ENCODE data around the gene CELSR2.

CELSR2 gene

DNA sequence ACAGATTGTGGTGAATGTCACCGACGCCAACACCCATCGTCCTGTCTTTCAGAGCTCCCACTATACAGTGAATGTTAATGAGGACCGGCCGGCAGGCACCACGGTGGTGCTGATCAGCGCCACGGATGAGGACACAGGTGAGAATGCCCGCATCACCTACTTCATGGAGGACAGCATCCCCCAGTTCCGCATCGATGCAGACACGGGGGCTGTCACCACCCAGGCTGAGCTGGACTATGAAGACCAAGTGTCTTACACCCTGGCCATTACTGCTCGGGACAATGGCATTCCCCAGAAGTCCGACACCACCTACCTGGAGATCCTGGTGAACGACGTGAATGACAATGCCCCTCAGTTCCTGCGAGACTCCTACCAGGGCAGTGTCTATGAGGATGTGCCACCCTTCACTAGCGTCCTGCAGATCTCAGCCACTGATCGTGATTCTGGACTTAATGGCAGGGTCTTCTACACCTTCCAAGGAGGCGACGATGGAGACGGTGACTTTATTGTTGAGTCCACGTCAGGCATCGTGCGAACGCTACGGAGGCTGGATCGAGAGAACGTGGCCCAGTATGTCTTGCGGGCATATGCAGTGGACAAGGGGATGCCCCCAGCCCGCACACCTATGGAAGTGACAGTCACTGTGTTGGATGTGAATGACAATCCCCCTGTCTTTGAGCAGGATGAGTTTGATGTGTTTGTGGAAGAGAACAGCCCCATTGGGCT, 3.0 kb downstream of the CELSR2 start:
- no peak for DNase-seq

DNA sequence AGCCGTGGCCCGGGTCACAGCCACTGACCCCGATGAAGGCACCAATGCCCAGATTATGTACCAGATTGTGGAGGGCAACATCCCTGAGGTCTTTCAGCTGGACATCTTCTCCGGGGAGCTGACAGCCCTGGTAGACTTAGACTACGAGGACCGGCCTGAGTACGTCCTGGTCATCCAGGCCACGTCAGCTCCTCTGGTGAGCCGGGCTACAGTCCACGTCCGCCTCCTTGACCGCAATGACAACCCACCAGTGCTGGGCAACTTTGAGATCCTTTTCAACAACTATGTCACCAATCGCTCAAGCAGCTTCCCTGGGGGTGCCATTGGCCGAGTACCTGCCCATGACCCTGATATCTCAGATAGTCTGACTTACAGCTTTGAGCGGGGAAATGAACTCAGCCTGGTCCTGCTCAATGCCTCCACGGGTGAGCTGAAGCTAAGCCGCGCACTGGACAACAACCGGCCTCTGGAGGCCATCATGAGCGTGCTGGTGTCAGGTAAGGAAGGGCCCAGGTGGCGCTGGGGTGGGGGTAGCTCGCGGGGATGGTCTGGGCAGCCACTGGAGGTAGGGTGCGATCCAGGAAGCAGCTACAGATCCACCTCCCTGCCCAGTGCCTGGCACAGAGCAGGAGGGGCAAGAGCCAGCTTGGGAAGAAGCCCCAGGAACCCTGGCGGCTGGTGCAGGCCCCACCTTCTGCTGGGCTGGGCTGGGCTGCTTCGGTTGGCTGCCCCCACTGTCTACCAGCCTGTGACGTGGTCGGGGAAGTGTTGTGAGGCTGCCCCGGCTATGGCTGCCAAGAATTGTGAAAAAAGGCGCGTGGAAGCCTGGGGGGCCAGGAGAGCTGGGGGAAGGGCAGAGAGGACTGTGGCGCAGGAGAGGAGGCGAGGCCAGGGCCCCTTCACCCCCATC, 3.8 kb downstream of the CELSR2 start:
- DNase-seq = no peak

- no peak for DNase-seq
These were observed 4.7 kb downstream of the CELSR2 start for GRCh38 chr1:109253803-109254620.

- no peak for DNase-seq
These were observed 5.3 kb downstream of the CELSR2 start for GRCh38 chr1:109254621-109255096.

DNA sequence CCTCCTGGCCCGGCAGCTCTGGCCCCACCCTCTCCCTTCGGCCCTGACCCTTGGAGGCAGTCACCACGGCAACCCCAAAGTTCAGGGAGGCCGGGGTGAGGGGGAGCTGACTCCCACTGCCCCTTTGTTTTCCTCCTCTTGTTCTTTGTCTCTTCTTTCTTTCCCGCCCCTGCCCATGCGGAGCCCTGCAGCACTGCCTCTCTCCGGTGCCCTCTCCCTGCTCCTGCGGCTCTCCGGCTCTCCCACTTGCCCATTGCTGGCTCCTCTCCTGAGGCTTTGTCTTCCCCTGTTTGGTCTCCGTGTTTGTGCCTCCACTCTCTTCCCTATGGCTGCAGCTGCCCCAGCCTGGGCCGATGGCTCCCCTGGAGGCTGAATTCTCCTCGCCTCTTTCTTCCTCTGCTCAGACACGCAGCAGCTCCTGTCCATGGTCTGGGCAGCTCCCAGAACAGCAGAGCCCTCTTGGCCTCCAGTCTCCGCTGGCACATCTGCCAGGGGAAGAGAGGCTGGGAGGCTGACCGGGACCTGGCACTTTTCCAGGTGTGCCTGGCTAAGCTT, 5.8 kb downstream of the CELSR2 start:
- no peak for DNase-seq

DNA sequence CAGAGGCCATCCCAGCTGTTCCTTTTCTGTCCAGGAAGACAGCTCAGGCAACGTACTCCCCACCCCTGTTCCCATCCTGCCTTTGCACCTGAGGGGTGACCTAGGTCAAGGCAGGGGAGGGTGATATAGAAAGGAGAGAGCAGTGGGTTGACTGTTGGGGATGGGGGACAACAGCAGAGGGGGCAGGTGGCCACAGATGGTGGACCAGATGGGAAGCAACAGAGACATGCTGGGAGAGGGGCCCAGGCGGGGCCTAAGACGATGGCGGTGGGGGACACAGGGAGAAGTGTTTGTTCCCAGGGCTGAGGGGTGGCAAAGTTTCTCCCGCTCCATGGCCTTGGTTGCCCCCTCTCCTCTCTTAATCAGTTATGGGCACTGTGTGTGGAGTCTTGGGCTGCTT, 6.3 kb downstream of the CELSR2 start:
- no peak for DNase-seq

GRCh38 chr1:109256085-109256484, 6.7 kb downstream of the CELSR2 start:
- DNase-seq = no peak

- no peak for DNase-seq
These were observed 7.8 kb downstream of the CELSR2 start for GRCh38 chr1:109256971-109257681.

DNA sequence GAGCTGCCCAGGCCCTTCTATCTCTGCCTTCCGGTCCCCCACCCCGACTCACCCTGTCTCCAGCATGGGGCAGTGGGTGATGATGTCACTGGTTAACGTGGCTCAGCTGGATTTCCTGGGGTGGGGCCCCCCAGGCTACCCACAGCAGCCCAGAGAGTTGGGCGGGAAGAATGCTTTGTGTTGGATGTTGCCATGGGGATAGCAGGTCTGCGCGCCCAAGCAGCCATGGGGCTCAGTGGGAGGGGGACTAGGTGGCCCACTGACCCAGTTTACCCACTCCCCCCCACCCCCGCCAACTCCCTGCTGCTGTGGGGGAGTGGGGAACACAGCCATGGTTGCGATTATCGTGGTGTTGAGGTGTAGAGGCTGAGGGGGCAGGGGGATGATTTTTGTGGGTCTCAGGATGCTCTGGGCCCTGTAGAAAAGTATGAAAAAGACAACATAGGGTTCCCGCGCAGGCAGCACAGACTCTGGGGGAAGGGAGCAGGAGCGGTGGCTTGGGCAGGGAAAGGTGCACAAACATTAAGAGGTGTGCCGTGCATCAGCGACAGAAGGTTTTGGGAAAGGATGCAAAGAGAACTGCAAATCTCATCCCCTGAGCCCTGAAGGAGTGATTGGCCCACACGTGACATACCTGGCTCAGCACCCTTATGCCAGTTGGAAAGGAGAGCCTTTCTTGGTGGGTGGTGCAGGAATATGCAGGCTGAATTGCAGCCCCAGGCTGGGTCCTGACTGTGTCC, 8.5 kb downstream of the CELSR2 start:
- no peak for DNase-seq

- no peak for DNase-seq
These were observed 9.4 kb downstream of the CELSR2 start for GRCh38 chr1:109258481-109259466.

GRCh38 chr1:109259674-109260557, 10.6 kb downstream of the CELSR2 start:
- DNase-seq = no peak

DNA sequence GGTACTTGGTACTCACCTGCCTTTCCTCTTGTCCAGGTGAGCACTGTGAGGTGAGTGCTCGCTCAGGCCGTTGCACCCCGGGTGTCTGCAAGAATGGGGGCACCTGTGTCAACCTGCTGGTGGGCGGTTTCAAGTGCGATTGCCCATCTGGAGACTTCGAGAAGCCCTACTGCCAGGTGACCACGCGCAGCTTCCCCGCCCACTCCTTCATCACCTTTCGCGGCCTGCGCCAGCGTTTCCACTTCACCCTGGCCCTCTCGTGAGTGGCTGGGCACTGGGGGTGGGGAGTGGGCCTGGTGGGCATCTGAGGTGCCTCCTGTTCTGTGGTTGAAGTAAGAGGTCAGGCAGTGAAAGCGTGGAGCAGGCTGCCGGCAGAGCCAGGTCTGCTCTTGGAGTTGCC, 11.7 kb downstream of the CELSR2 start:
- no peak for DNase-seq

- no peak for DNase-seq
These were observed 12.2 kb downstream of the CELSR2 start for GRCh38 chr1:109261578-109261977.

DNA sequence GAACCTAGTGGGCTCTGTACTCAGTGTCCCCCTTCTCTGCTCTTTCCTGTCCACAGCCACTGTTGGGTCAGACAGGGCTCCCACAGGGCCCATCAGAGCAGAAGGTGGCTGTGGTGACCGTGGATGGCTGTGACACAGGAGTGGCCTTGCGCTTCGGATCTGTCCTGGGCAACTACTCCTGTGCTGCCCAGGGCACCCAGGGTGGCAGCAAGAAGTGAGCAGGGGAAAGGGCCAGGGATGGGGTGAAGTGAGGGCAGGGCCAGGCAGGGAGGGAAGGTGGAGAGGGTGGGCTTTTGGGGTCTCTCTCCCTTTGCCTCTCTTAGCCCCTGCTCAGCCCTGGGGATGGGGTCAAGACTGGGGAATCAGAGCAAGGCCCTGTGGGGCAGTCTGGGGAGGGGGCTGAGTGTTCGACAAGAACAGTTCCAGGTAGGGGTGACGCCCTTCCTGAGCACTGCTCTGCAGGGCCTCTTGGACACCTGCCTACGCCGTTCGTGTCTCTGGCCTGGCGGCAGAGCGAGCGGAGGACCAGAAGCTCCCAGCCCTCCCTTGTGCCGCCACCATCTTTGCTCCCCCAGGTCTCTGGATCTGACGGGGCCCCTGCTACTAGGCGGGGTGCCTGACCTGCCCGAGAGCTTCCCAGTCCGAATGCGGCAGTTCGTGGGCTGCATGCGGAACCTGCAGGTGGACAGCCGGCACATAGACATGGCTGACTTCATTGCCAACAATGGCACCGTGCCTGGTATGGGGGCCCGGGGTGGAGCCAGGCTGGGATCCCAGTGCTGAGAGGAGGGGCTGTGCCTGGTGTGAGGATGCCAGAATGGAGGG, 13.1 kb downstream of the CELSR2 start:
- DNase-seq = no peak

DNA sequence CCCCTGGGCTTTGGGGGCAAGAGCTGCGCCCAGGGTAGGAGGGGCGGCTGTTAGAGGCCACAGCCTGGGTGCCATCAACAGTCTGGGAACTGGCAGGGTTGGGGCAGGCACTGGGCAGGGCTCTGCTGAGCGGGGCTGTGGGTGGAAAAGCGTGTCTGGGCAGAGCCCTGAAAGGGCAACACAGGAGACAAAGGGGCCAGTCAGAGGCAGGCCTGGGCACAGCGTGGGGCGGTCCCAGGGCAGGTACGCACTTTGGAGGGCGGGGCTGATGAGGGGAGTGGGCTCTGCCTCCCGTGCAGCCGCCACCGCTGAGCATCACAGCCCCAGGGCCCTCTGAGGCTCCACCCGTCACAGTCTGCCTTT, 13.9 kb downstream of the CELSR2 start:
- DNase-seq = no peak

DNA sequence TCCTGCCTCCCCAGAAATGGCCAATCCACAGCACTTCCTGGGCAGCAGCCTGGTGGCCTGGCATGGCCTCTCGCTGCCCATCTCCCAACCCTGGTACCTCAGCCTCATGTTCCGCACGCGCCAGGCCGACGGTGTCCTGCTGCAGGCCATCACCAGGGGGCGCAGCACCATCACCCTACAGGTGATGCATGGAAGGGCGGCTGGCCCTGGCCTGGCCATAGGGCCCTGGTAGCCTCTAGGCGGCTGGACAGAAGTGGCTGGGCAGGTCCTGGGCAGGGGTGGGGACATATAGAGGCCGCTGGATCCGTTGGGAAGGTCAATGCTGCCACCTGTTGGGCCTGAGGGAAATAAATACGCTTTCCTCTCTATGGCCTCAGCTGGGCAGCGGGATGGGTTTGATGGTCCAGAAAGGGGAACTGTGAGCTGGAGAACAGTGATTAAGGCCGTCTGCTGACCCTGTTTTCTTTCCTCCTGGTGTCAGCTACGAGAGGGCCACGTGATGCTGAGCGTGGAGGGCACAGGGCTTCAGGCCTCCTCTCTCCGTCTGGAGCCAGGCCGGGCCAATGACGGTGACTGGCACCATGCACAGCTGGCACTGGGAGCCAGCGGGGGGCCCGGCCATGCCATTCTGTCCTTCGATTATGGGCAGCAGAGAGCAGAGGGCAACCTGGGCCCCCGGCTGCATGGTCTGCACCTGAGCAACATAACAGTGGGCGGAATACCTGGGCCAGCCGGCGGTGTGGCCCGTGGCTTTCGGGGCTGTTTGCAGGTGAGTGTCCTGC, 14.4 kb downstream of the CELSR2 start:
- DNase-seq = peak; percentile 66 to 87

- no peak for DNase-seq
These were observed 15.0 kb downstream of the CELSR2 start for GRCh38 chr1:109264379-109264755.

Measured in inflammatory macrophage treated with lipopolysaccharide for 1 hour (primary cell).